HG02884 (cell line): Measurements from ENCODE around the gene ITIH4.

Experiments used
- ATAC-seq: cut with Tn5 transposase; IDR thresholded peaks from one replicate; pipeline ENCODE4 v1.9.1; 2021; ENCODE audit warnings: mild to moderate bottlenecking, moderate library complexity; ENCODE audit not compliant: unreplicated experiment

The ITIH4 gene

GRCh38 chr3:52830535-52831258 is at the start of gene ITIH4:
ITIH4 (minus strand) TSS chr3:52830672; CDS start chr3:52830642, 30 bp downstream.
- no peak for ATAC-seq

- peak; percentile 25 for ATAC-seq
Measured at GRCh38 chr3:52880047-52880446, 49.6 kb upstream of the ITIH4 start.

GRCh38 chr3:52879581-52879980 is 49.1 kb upstream of the ITIH4 start:
- ATAC-seq = no peak

DNA sequence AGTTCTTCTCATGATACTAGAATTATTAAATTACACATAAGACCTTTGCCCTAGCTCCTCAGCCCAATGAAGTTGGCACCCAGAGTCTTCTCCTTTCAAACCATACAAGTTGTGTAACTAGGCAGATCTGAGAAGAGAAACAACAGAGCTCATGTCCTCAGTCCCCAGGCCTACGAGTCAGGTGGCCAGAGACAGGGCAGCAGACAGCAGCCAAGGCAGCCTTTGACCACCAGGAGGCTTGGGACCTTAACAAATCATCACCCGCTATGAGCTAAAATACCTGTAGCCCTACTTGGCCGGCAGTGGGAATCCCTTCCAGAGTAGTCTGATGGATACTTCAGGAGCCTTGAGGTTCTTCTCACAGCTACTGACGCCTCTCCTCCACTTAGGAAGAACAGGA is 48.6 kb upstream of the ITIH4 start:
- ATAC-seq = no peak

DNA sequence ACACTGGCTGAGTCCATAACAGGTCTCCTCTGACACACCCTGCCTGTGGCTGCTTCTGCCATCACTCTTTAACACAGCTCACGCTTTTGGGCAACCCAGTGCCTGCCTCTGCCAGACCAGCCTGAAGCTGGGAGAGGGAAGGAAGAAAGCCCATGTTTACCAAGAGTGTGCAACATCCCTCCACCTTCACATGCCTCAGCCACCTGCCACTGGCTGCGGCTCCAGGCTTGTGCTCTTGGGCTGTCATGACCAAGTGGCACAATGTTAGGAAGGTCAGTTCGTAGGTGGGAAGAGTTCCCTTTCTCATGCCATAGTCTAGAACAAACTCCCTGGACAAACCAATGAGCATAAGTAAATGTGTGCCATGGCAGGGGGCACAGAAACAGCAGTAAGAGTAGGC is 46.6 kb upstream of the ITIH4 start:
- ATAC-seq = no peak

GRCh38 chr3:52874864-52875587 is 44.6 kb upstream of the ITIH4 start:
- ATAC-seq = no peak

DNA sequence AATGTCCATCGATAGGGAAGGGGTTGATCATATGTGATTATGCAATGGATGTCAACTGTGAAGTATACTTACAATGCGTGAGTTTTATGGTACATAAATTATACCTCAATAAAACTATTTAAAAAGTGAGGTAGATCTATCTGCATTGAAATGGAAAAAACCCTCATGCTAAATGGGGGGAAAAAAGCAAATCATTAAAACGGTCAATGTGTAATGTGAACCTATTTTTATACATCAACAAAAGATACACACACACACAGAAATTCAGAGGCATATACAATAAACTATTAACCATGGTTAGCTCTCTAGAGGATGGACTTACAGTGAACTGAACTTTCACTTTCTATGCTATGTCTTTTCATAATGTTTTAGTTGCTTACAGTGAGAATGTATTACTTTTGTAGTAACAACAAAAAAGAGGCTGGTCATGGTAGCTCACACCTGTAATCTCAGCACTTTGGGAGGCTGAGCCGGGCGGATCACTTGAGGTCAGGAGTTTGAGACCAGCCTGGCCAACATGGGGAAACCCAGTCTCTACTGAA is 43.8 kb upstream of the ITIH4 start:
- ATAC-seq = no peak

GRCh38 chr3:52873433-52874159 is 43.1 kb upstream of the ITIH4 start:
- ATAC-seq = no peak

- ATAC-seq = no peak
Measured at GRCh38 chr3:52872245-52872644, 41.8 kb upstream of the ITIH4 start.

GRCh38 chr3:52871761-52872160 is 41.3 kb upstream of the ITIH4 start:
- ATAC-seq = no peak

DNA sequence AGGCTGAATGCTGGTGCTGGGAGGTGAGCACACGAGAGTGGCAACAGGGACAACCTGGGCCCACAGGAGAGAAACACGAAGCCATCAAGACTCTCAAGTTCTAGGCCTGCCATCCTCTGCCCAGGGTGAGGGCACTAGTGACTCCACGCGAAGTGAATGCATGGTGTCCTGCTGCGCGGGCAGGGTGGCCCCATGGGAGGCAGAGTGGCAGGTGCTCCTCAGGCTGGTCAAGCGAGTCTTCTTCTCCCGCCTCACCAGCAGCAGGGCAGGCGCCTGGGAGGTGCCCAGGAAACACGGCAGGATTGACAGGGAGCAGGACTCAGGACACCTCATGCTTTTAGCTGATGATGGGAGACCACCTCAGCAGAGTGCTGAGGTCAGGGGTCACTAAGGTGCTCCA is 40.0 kb upstream of the ITIH4 start:
- no peak for ATAC-seq

- ATAC-seq = no peak
Measured at GRCh38 chr3:52866427-52866826, 36.0 kb upstream of the ITIH4 start.

DNA sequence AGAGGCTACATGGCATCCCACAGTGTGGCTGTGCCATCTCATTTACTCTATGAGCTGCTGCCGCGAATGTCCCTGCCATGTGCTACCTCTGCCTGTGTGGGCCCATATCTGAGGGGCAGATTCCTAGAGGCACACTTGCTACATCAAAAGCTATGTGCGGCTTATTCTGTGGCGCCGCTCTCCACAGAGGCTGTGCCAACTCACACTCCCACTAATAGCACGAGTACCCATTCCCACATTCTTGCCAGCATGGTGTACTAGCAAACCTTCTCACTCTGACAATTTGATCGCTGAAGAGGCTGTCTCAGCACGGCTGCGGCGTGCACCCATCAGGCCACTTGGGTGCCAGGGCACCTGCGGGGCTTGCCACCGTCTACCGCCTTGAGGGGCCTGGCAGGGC is 35.5 kb upstream of the ITIH4 start:
- no peak for ATAC-seq

DNA sequence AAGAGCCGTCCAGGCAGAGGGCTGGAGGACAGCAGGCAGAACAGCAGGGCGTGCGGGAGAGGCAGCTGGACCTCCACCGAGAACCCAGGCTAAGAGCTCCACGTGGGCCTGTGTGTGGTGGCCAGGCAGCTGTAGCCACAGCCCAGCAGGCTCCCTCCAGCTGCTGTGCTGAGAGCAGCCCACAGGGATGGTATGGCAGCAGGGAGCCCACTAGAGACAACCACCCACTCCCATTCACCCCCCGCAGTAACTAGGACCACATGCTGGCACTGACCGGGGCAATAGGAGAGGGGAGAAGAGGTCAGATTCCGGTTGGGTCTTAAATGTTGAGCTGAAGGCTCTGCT is 29.9 kb upstream of the ITIH4 start:
- no peak for ATAC-seq

GRCh38 chr3:52859686-52860423 is 29.4 kb upstream of the ITIH4 start:
- no peak for ATAC-seq

DNA sequence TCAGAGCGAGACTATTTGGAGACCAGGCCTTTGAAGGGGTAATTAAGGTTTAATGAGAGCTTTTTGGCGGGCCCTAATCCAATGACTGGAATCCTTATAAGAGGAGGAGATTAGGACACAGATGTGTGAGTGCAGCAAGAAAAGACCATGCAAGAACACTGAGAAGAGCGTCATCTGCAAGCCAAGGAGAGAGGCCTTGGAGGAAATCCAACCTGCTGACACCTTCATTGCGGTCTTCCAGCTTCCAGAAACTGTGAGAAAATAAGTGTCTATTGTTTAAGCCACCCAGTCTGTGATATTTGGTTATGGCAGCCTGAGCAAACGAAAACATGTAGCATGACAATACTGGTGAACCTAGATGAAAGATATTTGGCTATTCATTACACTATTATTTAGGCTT is 27.4 kb upstream of the ITIH4 start:
- no peak for ATAC-seq

DNA sequence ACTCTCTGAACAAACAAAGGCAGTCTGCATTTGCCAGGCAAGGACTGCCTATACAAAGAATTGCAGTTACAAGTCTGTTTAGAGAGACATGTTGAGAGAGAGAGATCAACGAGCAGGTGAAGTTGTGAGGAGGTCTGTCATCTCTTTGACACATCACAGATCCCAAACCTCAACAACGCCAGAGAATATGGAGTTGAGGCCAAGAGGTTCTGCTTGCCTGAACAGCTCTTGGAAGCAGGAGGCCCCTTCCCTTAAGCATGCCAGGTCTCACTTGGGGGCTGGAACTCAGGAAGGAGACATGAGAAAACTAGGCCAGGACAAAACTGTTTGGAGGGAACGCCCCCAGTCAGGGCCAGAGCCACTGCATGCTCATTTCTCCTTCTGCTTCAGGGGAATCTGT is 26.7 kb upstream of the ITIH4 start:
- ATAC-seq = no peak

DNA sequence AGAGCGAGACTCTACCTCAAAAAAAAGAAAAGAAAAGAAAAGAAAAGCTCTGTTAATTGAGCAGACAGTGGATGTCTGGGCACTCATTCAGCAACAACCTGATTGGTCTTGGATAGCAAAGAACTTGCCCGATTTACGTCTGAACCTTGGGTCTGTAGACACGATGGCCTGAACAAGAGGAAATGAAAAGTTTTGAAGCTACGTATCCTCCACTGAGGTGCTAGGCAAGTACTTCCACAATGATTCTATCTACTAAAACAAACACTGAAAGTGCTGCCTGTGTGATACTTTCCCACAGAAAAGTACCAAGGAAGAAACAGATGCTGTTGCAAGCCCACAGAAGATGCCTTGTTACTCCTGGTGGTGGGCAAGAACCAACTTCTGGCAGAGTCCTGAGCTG is 26.2 kb upstream of the ITIH4 start:
- no peak for ATAC-seq

DNA sequence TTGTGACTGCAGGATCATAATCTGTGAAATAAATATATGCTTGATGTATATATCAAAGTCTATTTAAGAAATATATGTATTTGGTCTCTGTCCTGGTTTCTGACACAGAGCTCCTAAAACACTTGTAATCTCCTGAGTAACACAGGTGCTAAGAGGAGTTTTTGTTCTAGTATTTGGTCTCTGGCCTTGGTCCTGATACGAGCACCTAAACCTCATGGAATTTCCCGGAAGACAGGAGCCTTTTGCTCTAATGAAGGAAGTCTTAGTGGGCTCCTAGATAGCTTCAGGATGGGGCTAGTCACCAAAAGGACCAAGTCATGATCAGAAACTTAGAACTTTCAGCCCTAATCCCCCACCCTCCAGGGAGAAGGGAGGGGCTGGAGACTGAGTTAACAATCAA is 23.5 kb upstream of the ITIH4 start:
- ATAC-seq = no peak

DNA sequence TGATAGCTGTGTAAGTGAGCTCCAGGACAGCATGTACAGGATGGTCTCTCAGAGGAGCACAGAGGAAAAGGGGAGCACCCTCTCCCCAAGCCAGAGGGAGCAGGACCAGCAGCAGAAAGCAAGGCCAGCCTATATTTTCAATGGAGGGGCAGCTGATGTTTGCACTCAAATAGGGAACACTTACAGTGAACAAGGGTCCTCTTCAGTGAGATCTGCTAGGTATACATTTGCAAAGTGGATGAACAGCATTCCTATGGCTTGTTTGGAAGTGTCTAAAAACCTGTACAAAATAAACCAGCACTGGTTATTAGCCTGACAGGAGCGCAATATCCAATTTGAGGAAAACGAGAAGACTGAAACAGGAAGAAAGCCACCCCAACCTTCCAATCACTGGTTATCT is 21.9 kb upstream of the ITIH4 start:
- ATAC-seq = no peak

GRCh38 chr3:52851348-52851747 is 20.9 kb upstream of the ITIH4 start:
- ATAC-seq = no peak
